Neutrophil (primary cell): ENCODE data around the gene PLCB4.

Source experiments
- H3K27ac ChIP-seq: fragments of 200-600 bp; sonication (generic); 2 replicates; pipeline ENCODE4 v1.5.1; 2016; ENCODE audit warnings: mild to moderate bottlenecking, moderate library complexity
- H3K27me3 ChIP-seq: fragments of 200-600 bp; sonication (generic); 2 replicates; pipeline ENCODE4 v1.6.0; 2016; ENCODE audit warnings: mild to moderate bottlenecking
- H3K36me3 ChIP-seq: fragments of 200-600 bp; sonication (generic); 2 replicates; pipeline ENCODE4 v1.5.1; 2017
- H3K4me1 ChIP-seq, 2 experiments: fragments of 200-600 bp in 1 of 2; sonication (generic) in 1 of 2; 1 replicate in 1 of 2; 2 replicates in 1 of 2; pipeline versions ENCODE4 v1.5.1 to v1.6.1; 2013 to 2016; ENCODE audit warnings: low read depth in 1 of 2, low read length in 1 of 2, mild to moderate bottlenecking in 1 of 2, moderate library complexity in 1 of 2; ENCODE audit not compliant: control insufficient read depth in 1 of 2, insufficient read depth in 1 of 2
- H3K4me3 ChIP-seq, 2 experiments: fragments of 200-600 bp in 1 of 2; sonication (generic) in 1 of 2; 1 replicate in 1 of 2; 2 replicates in 1 of 2; pipeline ENCODE4 v1.5.1; 2013 to 2016; ENCODE audit warnings: low read depth in 1 of 2, low read length in 1 of 2, mild to moderate bottlenecking in 1 of 2, moderate library complexity in 1 of 2
- H3K9me3 ChIP-seq: fragments of 200-600 bp; sonication (generic); 2 replicates; pipeline ENCODE4 v1.5.1; 2016
- TF ChIP-seq, protein P1 (sequence below): fragments of 200-600 bp; sonication (generic); IDR thresholded peaks from 2 replicates; pipeline ENCODE4 v1.5.1; 2016; ENCODE audit warnings: antibody characterized with exemption

The PLCB4 gene

DNA sequence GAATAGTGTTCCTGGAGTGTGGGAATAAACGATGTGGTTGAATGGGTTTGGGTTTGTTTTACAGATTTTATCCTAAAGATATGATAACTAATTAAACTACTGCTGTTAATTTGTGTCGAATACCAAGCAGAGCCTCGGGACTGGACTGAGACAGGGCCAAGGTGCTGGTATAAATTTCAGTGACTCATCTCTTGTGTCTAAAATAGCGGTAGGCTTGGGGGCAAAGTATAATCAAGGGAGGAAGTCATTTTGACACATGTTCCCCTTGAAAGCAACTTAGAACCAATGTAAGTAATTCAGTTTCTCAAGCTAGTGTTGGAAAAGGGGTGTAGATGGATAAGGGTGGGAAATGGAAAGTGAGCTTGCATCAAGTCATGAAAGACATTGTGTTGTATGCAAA, 108.4 kb downstream of the PLCB4 start:
- TF ChIP-seq, protein P1, sequence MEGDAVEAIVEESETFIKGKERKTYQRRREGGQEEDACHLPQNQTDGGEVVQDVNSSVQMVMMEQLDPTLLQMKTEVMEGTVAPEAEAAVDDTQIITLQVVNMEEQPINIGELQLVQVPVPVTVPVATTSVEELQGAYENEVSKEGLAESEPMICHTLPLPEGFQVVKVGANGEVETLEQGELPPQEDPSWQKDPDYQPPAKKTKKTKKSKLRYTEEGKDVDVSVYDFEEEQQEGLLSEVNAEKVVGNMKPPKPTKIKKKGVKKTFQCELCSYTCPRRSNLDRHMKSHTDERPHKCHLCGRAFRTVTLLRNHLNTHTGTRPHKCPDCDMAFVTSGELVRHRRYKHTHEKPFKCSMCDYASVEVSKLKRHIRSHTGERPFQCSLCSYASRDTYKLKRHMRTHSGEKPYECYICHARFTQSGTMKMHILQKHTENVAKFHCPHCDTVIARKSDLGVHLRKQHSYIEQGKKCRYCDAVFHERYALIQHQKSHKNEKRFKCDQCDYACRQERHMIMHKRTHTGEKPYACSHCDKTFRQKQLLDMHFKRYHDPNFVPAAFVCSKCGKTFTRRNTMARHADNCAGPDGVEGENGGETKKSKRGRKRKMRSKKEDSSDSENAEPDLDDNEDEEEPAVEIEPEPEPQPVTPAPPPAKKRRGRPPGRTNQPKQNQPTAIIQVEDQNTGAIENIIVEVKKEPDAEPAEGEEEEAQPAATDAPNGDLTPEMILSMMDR = no peak
- Histone ChIP-seq H3K27ac (no peak overlapping the region), H3K4me1 (no peaks in the 10 kb centered on the region), H3K36me3 (no peaks in the 10 kb centered on the region), H3K27me3 (no peaks in the 10 kb centered on the region), H3K4me3 (no peak overlapping the region), H3K9me3 (no peaks in the 10 kb centered on the region)

DNA sequence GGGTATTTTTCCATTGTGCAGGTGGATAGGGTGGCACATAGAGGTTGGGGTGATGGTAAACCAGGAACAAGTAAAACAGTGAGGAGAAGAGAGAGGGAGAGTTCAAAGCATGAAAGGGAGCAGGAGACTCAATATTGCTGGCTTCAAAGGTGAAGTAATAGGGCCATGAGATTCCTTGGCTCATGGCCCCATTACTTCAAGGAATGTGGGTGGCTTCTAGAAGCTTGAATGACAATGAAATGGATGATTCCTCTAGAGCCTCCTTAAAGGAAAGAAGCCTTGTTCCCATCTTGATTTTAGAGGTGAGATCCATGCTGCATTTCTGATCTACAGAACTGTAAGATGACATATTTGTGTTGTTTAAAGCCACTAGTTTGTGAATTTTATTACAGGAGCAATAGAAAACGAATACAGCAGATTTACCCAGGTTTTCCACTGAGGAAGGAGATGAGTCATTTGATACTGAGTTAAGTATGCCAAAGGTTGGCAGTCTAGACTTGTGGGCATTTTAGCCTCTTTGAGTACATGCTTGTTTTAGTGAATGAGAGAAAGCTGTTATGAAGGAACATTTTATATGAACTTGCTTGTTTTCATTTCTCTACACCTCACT, 110.4 kb downstream of the PLCB4 start:
- Histone ChIP-seq H3K4me3 (no peak overlapping the region), H3K9me3 (no peaks in the 10 kb centered on the region), H3K4me1 (no peaks in the 10 kb centered on the region), H3K36me3 (no peaks in the 10 kb centered on the region), H3K27ac (no peak overlapping the region), H3K27me3 (no peaks in the 10 kb centered on the region)
- TF ChIP-seq, protein P1 = no peak

DNA sequence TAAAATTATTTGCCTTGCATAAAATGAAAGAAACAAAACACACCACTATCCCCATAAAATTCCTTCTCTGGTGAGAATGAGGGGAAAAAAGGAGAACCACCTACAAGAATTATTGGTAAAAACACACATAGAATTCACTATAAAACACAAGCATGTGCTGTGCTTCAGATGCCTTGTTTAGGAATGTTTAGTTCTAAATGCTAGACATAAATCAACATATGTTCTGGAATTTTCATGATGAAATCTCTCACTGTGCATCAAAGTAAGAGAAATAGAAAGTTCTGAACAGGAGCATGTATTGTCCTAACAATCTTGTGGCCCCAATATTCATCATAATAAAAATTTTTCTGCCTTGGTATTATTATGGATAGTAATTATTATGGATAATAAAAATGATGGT, 111.0 kb downstream of the PLCB4 start:
- H3K4me3 ChIP-seq = no peak overlapping the region
- TF ChIP-seq, protein P1 = no peak
- H3K36me3 ChIP-seq = no peaks in the 10 kb centered on the region
- H3K27ac ChIP-seq = no peak overlapping the region
- no peaks in the 10 kb centered on the region for H3K4me1 ChIP-seq
- no peaks in the 10 kb centered on the region for H3K27me3 ChIP-seq
- H3K9me3 ChIP-seq = no peaks in the 10 kb centered on the region

DNA sequence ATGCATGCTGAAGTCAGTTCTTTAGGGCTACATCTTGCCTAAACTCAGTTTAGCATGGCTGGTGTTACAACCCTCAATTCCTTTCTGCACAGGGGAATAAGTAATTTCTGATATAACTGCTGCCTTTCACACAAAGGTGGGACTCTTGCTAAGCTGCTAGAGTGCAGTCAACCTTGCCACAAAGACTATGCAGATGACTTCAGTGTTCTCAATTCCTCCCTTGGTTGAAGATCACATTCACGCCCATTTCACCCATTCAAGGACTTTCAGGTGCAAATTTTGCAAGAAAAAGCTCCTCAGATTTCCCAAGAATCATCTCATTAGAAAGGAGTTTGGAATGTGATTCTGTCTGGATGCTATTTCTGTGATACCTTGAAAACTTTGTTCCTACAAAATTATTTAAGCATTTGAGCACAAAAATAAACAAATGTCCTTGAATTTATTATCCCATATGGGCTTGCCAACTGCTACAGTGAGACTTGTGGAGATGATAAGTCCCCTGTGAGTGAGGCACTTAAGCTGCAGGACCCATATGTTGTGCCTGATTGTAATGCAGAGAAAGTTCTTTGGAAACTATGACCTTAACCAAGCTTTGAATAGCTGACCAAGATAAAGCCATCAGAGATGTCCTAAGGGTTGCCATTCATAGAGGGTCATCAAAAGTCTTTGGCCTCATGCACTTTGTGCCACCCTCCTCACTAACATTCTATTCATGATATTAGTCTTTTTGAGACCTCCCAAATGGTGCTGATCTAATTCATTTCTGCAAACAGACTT, 111.8 kb downstream of the PLCB4 start:
- H3K9me3 ChIP-seq = no peaks in the 10 kb centered on the region
- H3K4me1 ChIP-seq = no peaks in the 10 kb centered on the region
- H3K27me3 ChIP-seq = no peaks in the 10 kb centered on the region
- H3K27ac ChIP-seq = no peak overlapping the region
- no peaks in the 10 kb centered on the region for H3K36me3 ChIP-seq
- H3K4me3 ChIP-seq = no peak overlapping the region
- TF ChIP-seq, protein P1 = no peak

DNA sequence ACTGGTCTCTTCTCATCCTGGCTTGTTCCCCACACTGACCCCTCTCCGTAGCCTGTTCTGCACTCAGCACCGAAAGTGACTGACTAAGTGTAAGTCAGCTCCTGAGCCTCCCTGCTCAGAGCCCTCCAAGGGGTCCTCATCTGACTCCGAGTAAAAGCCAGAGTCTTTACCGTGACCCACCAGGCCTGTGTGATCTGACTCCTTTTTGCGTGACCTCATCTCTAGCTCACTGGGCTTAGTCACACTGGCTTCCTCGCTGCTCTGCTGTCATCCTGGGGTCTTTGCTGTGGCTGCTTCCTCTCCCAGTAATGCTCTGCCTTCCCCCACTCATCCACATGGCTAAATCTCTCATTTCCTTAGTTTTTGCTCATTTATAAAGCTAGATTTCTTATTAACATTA, 116.6 kb downstream of the PLCB4 start:
- no peaks in the 10 kb centered on the region for H3K36me3 ChIP-seq
- no peak overlapping the region for H3K27ac ChIP-seq
- H3K4me3 ChIP-seq = no peak overlapping the region
- TF ChIP-seq, protein P1 = no peak
- no peaks in the 10 kb centered on the region for H3K27me3 ChIP-seq
- H3K9me3 ChIP-seq = no peaks in the 10 kb centered on the region
- no peaks in the 10 kb centered on the region for H3K4me1 ChIP-seq
